DMS53 treated with DMSO at 0.1 percent for 48 hours (cell line): ENCODE measurements around the gene EHD4.

ENCODE experiments used
- DNase-seq: peaks from one replicate; lab custom pipeline; 2025; ENCODE audit not compliant: unreplicated experiment; lab: John Stamatoyannopoulos, UW

EHD4 gene

DNA sequence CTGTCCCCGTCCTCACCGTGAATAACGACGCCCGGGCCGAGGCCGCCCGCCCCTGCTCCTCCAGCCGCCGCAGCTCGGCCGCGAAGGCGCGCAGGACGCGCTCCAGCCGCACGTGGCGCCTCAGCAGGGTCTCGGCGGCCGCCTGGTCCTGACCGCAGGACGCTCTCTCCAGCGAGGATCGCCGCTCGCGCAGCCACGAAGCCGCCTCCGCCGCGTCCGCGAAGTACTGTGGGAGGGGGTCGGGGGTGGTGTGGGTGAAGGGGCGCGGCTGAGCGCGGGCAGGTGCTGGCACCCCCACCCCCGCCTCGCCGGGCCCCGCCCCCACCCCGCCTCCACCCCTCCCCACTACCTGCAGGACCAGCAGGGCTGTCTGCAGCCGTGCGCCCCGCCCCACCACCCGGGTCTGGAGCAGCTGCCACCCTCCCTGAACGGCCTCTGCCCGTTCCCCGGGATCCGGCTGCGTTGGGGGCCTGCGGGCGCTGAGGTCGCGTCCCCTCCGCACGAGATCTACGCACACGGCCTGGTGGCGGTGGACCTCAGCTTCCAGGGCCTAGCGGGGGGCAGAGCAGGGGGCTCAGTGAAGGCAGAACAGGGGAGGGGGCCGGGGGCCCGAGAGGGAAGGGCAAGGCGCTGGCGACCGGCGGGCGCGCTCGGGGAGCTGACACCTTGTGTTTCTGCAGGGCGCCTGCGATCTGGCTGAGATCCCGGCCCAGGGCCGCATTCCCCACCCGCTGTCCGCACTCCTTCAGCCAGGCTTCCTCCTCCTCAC is 90.3 kb downstream of the EHD4 start:
- DNase-seq: no peak

DNA sequence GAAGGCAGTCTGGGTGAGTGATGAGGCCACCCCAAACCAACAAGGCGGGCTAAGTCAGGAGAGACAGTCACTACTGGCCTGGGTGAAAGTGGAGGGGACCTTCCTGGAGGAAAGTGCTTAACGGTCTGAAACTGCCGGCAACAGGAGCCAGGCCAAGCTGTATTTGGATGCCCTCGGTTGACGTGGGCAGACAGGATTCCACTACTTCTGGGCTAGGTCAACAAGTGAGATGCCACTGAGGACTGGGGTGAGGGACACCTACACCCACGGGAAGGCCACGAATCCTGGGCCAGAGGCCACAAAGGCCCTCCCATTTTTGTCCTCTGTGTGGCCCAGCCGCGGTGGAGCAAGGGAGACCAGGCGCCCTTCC is 90.8 kb downstream of the EHD4 start:
- DNase-seq: no peak

DNA sequence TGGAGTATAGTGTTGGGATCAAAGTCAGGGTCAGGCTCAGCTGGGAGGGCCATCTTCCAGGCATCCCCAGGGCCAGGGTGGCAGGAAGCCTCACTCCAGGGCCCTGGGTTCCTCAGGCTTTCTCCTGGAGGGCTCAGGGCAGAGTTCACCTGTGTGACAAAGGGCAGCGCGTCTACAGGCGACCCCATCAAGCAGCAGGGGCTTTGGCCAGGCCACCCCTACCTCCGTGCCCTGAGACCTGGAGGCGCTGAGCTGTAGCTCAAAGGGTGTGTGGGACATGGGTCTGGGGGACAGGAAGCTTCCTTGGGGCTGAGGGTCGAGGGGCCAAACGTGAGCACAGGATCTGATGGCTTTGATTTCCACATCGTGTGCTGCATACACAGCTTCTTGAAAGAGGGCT is 91.3 kb downstream of the EHD4 start:
- no peak for DNase-seq

DNA sequence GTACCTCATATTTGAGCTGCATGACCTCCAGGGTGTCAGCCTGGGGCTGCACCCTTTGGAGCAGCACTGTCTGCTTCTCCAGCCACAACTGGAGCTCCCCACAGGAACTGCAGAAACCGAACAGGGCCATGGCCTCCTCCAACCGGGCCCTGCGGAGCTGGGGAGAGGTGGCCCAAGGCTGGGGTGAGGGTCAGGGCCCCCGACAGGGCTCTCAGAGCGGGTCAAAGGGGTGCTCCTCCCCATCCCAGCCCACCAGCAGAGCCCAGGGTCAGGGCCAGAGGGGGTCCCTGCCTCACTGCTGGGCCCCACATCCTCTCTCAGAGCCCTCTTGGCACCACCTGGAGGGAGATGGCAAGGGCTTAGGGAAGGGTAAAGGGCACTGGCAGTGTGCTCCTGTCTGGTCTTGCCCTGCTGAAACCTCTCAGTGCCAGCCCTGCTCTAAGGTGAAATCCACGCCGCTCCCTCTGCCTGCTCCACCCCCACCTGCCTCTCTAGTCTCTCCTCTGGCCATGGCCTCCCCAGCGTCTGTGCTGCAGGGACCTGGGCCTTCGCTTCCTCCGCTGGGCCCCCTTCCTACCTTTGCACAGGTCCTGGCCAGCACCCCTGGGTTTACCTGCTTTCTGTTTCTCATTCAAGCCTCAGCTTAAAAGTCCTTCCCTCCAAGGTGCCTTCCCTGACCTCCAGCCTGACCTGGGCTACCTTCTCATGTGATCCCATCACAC is 92.0 kb downstream of the EHD4 start:
- no peak for DNase-seq

DNA sequence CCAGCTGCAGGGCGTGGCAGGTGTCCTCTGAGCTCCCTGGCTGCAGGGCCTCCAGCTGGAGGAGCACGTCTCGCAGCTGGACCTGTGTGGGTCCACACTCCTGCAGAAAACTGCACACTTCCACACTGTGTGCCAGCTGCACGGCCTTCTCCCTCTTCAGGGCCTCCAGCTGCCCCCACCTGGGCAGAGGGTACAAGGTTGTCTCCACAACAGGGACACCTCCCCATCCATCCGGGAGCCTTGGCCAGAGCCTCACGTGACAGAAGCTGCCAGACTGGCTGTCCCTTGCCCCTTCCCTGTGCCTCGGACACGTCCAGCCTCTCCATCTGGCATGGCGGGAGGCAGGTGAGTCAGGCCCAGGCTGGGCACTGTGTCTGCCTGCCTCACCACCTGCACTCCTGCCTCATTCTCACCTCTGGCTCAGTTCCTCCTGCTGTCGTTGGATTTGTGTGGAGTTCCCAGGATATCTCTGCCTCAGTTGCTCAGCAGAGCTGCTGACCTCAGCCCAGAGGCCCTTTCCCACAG is 93.0 kb downstream of the EHD4 start:
- no peak for DNase-seq

DNA sequence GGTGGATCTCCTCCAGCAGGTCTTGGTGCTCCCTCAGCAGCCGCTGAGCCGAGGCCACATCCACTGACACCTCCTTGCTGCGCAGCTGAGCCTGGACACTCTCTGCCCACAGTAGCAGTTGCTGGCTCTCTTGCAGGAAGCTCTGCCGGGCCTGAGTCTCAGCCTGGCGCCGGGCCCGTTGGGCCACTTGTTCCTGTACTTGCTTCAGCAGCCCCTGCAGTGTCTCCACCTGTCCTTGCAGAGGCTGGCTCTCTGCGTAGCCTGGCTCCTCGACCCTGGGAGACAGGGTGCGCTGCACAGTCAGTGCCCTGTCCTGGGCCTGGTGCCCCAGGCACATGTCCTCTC is 94.0 kb downstream of the EHD4 start:
- no peak for DNase-seq

DNA sequence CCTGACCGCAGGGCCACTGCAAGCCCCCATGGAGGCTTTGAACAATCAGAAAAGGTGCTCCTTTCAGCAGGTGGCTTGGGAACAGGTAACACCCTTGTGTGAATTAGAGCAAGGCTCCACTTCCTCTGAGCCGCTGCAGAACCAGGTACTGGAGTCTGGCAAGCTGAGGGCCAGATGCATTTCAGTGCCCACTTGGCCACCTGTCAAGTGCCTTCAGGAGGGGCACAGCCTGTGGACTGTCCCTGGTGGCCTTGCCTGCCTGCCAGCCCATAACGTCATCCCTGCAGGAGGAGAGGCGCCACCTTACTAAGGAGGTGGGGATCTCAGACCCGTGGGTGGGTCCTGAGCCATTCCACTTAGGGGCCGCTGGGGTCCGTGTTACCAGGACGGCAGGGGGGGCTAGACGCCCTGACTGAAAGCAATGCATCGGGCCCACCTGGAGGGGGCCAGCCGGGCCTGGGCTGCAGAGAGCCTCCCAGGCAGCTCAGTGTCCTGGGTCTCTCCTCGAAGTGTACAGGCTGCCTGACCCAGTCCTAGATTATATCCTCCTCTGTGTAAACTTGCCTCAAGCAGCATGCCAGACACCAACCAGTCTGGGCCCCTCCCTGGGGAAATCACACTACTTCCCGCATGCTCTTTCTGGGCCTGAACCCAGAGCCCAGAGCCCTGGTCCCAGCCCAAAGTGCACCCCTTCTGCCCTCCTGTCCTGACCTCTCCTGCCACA is 94.6 kb downstream of the EHD4 start:
- no peak for DNase-seq

DNA sequence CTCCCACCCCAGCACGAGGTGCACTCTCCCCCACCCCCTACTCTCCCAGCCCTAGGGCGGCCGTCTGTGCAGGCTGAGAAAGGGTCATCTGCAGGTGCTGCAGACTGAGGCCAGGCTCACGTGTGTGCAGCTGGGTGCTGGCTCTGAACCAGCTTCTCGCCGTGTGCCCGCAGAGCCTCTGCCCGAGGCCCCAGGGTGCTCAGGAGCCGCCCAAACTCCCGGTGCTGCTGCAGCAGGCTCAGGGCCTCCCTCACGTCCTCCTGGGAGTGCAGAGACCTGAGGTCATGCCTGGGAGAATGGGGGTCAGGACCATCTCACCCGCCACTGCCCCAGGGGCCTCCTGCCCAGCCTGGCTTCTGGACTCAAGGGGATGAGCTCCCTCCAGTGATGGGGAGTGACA is 95.7 kb downstream of the EHD4 start:
- no peak for DNase-seq

DNA sequence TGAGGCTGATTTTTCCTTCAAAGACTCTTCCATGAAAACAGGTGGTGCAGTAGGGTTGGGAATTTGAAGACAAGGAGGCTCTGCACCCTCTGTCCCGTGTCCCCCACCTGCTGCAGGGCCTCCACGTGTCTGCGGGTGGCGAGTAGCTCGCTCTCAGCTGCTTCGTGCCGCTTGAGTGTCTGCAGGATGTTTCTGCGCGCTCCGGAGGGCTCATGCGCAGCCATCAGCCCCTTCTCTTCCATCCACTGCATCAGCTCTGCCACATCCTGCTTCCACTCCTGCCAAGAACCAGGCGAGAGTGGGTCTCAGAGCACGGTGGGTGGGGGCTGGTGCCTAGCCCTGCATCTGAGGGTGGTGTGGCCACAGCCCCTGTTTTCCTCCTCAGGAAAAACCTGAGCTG is 96.3 kb downstream of the EHD4 start:
- DNase-seq: no peak

DNA sequence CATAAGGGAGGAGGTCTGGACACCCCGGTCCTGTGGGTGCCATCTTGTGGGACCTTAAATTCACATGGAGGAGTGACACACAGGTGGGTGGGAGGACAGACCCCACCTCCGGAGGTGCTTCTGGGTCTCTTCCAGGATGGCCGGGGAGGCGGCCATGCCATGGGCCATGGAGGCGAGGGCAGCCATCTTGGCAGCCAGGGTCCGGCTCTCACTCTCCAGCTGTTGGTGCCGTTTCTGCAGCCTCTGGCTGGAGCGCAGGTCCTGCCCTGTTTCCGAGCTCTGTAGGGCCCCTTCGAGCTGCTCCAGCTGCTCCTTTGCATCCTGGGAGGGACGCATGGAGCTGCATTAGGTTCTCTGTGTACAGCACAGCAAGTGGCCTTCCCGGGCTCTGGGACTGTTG is 97.6 kb downstream of the EHD4 start:
- no peak for DNase-seq

DNA sequence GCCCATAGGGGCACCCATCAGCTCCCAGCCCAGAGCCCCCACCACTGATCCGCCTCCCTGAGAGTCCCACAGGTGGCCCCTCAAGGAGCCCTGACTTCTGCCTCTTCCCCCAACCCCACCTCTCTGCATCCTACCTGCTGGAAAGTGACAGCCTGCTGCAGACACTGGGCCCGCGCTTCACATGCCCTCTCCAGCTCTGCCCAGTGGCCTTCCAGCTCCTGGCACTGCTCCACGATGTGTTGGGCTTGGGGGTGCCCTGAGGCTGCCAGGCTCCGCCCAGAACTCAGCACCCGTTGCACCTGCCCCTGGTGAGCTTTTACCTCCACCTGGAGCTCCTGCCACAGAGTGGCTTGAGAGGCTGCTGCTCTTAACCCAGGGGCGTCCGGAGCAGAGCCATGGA is 98.6 kb downstream of the EHD4 start:
- DNase-seq: no peak

DNA sequence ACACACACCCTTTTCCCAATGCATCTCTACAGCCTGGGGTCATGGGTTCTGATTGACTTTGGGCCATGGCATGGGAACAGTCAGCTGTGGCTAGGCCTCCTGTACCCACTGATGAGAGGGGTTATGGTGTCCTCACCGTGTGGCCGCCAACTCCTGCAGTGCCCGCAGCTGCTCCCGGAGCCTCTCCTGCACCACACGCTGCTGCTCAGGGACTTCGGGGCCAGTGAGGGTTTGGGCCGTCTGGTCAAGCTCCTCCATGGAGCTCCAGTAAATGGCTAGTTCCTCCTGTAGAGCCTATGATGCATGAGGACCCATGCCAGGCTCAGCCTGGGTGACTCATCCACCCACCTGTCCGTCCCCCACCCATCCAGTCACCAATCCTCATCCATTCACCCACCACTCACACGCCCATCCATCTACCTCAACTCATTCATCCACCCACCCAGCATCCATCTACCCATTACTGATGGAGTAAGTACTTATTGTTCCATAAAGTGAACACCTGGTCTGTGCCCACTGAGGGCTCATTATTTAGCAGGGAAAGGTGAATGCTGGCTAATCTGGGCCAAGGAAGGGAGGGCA is 100.1 kb downstream of the EHD4 start:
- no peak for DNase-seq

DNA sequence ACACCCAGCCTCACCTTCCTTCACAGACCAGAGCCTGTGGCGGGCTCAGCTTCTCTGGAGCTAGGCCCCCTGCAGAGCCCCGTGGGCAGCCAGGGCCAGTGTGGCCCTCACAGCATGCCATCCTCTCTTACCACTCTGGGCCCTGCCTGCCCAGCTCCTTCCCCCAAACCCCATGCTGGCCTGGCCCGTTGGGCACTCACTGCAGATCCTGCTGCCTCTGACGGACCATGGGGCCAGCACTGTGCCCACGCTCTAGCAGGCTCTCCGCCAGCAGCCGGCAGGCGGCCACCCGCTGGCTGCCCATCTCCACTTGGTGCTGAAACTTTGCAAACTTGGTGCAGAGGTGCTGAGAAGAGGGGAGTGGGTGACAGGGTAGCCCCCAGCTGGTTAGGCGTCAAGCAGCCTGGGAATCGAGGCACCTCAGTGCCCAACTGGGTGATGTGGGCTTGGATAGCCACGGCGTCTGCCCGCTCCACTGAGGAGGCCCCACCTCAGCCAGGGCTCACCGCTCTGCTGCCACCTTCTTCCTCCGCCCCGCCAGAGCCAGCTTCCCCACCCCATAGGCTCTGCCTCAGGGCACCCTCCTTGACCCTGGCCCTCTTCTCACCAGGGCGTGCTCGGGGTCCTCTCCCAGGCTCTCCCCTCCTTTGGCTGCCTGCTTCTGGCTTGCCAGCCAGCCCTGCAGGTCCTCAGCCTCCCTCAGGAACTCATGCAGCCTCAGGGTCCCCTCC is 101.0 kb downstream of the EHD4 start:
- DNase-seq: no peak

DNA sequence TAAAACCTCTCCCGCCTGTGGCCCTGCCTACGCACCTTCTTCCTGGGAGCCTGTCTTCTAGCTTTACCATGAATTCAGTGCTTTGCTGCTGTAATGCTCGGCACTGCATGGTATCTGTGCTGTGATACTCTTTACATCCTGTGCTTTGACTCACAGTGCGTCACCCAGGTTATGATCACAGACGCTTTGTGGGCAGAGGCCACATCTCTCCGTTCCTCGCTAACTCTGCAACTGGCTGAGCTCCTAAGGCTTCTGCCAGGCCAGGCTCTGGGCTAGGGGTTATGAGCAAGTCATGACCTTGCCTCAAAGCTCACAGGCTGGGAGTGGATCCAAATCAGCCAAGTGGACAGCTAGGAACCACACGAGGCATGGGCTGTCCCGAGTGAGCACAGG is 101.7 kb downstream of the EHD4 start:
- no peak for DNase-seq

DNA sequence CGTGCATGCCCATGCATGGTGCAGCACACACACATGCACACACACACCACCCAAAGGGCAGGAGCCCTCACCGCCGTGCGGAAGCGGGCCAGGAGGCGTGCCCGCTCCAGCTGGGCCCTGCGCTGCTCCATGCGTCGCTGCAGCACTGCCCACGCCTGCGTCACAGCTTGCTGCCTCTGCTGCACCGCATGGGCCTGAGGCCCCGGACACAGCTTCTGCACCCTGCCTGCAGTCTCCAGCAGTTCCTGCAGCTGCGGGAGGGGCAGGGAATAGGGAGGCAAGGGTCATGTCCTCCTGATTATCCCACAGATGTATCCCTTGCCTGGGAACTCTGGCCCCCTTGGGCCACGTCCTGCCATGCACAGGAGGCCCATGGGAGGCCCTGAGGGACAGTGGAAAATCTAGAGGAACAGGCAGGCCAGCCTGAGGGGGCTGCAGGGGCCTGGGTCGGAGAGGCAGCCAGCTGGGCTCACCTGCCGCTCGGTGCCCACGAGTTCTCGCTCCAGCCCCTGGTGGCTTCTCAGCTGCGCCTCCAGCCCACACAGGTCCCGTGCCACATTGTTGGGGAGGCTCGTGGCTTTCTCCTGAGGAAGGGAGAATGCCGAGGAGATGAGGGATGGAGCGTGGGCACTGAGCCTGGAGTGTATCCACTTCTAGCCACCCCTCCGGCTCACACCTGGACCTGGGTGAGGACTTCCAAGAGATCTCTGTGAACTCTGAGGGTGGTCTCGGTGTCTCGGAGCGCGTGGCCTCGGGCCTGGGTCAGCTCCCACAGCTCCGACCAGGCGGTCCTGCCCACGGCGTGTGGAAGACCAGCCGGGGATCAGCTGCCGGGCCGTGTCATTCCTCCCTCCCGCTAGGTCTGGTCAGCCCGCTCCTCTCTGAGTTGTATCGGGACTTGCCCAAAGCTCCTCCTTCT is 102.3 kb downstream of the EHD4 start:
- no peak for DNase-seq

DNA sequence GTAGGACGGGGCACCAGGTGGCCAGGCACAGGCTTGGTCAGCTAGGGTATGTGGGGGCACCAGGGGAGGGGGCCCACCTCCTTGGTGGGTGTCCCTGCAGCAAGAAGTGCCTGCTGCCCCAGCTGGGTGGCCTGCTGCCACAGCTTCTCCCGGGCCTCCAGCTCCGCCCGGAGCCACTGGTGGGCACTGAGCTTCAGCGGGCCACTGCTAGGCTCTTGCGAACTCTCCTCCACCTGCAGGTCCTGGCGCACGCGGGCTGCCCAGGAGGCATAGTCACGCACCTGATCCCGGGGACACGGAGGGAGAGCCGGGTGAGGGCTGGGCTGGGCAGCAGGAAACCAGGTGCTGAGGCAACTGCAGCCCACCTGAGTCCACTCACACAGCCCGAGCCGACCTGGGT is 104.0 kb downstream of the EHD4 start:
- DNase-seq: no peak

DNA sequence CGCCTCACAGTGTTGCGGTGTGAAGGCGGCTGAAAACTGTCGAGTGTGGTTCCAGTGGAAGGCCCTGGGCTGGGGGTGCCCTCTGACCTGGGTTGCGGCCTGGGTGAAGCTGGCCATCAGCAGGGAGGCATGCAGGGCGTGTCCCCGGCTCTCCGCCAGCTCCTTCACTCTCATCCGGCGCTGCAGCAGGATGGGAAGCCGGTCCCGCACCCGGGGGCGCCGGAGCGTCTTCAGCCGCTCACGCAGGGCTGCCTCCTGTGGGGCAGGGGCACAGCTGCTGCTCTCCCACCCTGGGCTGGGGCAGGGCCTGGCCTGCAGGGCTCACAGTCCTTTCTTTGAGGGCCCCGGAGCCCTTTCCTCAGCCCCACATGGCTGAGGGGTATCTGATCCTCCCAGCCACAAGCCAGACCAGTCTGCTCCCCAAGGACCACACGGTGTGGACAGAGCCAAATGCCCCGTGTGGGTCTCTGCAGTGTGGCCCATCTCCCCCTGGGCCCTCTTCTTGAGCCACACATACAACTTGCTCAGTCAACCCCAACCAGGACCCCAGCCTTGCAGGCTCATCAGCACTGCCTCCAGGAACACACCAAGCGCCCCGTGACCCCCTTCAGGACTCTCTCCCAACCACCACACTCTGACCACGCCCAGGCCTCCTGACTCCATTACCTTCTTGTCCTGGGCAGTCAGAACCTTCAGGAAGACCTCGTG is 105.3 kb downstream of the EHD4 start:
- no peak for DNase-seq

DNA sequence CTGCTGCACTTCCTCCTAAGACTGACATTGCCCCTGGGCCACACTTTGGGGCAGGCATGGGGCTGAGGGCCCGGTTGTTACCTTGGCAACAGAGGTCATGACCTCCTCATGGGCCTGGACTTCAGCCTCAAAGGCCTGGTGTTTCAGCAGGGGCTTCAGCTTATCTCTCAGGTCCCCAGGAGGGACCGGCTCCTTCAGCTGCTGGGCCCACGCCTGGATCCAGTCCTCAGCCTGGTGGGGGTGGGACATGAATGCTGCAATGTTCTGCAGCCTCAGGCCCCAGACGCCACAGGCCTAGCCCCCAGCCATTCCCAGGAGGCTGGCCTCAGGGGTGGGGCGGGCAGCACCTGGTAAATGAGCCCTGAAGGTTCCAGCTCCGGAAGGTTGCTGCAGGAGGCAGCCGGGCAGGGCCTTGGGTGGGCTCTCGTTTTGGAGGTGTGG is 106.1 kb downstream of the EHD4 start:
- DNase-seq: no peak

DNA sequence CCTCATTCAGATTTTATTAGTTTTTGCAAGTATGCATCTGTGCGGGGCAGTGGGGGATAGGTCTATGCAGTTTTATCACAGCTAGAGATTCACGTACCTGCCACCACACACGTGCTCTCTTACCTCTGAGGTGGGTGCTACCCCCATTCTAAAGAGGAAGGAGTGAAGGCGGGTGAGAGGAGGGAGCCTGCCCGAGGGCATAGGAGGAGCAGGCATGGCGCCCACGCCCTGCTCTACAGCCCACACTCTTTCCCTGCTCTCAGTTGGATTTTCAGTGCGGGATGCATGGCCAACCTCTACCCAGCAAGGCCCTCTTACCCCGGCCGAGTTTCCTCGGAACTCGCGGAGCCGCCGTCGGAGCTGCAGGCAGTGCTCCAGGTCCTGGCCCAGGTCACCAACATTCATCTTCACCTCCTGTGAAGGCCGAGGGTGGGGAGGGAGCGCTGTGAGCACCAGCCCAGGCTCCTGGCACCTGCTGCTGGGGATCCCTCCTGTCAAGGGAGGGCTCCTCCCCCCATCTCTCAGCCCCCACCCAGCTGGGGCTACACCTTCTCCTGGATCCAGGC is 106.8 kb downstream of the EHD4 start:
- no peak for DNase-seq
